Kidney (tissue), 14 donors: ENCODE results near the gene DNAJB7. TPM values are rescaled to one million over a fixed set of nuclear protein-coding genes. Genes with fewer than 3 reads are reported as not detected.
"Not testable (repeated sequence)": the region's sequence is repeated elsewhere in the genome, so short reads cannot be mapped to it uniquely, and the experiment has no call there.

Experiments used
- DNase-seq, 5 donors: peaks; one replicate each; pipeline ENCODE4 v3.0.0-alpha.2; 2013 to 2020
- FAIRE-seq: peaks from 2 replicates; lab custom pipeline; 2012; peaks lifted over from hg19 to GRCh38; lab: Jason Lieb, UNC
- H3K27ac ChIP-seq, 2 donors: one replicate each; pipeline ENCODE4 v1.7.0; 2013; ENCODE audit warnings: low read depth in 2 of 2, low read length in 2 of 2, inconsistent platforms in 1 of 2
- H3K27me3 ChIP-seq: one replicate; pipeline ENCODE4 v1.7.1; 2013; ENCODE audit warnings: low read length, inconsistent platforms; ENCODE audit not compliant: control insufficient read depth, insufficient read depth
- H3K36me3 ChIP-seq, 3 donors: one replicate each; pipeline versions ENCODE4 v1.7.0 to v1.7.1; 2013; ENCODE audit warnings: low read length in 3 of 3, control low read depth in 1 of 3, inconsistent platforms in 1 of 3; ENCODE audit not compliant: insufficient read depth in 3 of 3, control insufficient read depth in 2 of 3
- H3K4me1 ChIP-seq, 3 donors: one replicate each; pipeline versions ENCODE4 v1.7.0 to v1.7.1; 2013; ENCODE audit warnings: low read length in 3 of 3, inconsistent platforms in 1 of 3, low read depth in 1 of 3; ENCODE audit not compliant: control insufficient read depth in 2 of 3, insufficient read depth in 2 of 3
- H3K4me3 ChIP-seq, 3 donors: one replicate each; pipeline versions ENCODE4 v1.7.0 to v1.8.1; 2013; ENCODE audit warnings: low read length in 3 of 3, control low read depth in 1 of 3, inconsistent platforms in 1 of 3
- H3K9ac ChIP-seq, 3 donors: one replicate each; pipeline versions ENCODE4 v1.7.0 to v1.7.1; 2013; ENCODE audit warnings: low read length in 3 of 3, control low read depth in 1 of 3, inconsistent platforms in 1 of 3
- H3K9me3 ChIP-seq, 3 donors: one replicate each; pipeline versions ENCODE4 v1.7.0 to v1.7.1; 2013; ENCODE audit warnings: low read length in 3 of 3, control low read depth in 1 of 3, inconsistent platforms in 1 of 3; ENCODE audit not compliant: control insufficient read depth in 2 of 3, insufficient read depth in 1 of 3
- CTCF ChIP-seq: IDR thresholded peaks from 3 replicates; pipeline ENCODE4 v1.5.1; 2012; ENCODE audit warnings: mild to moderate bottlenecking, moderate library complexity, borderline replicate concordance; ENCODE audit not compliant: insufficient read depth; ENCODE audit errors: extremely low read depth
- intact Hi-C: fragments of 100-400 bp; cut with DNase I; formaldehyde crosslinking; loops from one replicate; pipeline ENCODE4 v1.11.1; 2022
- polyA plus RNA-seq: library from polyadenylated mRNA; stranded (reverse); fragments of 350-450 nt; fragmentation: Illumina TruSeq; extraction: RNeasy Lipid Tissue Mini Kit (QIAGEN cat#74804); gene quantifications from one replicate; pipeline ENCODE4 v1.2.3, GENCODE V29; 2014; ENCODE audit warnings: low read depth, low replicate concordance; ENCODE audit not compliant: insufficient read depth
- total RNA-seq: library from RNA; stranded (reverse); fragmentation: NEBNext Ultra II Directional; extraction: Animal tissue kit (Norgen Biotek cat#: 25700); gene quantifications from one replicate; pipeline ENCODE4 v1.2.1, GENCODE V29; 2021
- donor health status: control.
- donor health status: control.
- donor health status: control.
- donor health status: control.
- donor health status: control.
- donor health status: DM: yes; HTN: yes; CAD: no.
- donor health status: Normal renal cell carcinoma (clear cell type).

Gene DNAJB7
- total and polyA plus RNA-seq, 2 donors from 2014 or later = not detected

- no peaks in the 10 kb centered on the region for H3K4me1 ChIP-seq
- peak in 1 of 5 donors; percentile 14 for DNase-seq
- peaks cover 8 to 30% (median 19%) of the 10 kb centered on the region in 3 donors for H3K36me3 ChIP-seq
- H3K4me3 ChIP-seq = no peak overlapping the region
- peak overlapping the region; percentile 20 to 45 for H3K27ac ChIP-seq
- intact Hi-C loops = no loop called here
- no peak overlapping the region for H3K9ac ChIP-seq
- FAIRE-seq = no peak
- TF ChIP-seq CTCF = no peak
- H3K9me3 ChIP-seq = no peaks in the 10 kb centered on the region
- no peaks in the 10 kb centered on the region for H3K27me3 ChIP-seq
Observed at GRCh38 chr22:40826984-40827741, 34.8 kb downstream of the DNAJB7 start.

- H3K27me3 ChIP-seq, H3K4me1 ChIP-seq, H3K9me3 ChIP-seq, H3K4me3 ChIP-seq, intact Hi-C loops, H3K9ac ChIP-seq, FAIRE-seq, DNase-seq: not testable (repeated sequence)
- Histone ChIP-seq H3K36me3 (peaks cover 8 to 26% (median 15%) of the 10 kb centered on the region in 3 donors), H3K27ac (peak overlapping the region in 1 of 2 donors; percentile 37)
Observed at GRCh38 chr22:40826292-40826691, 35.6 kb downstream of the DNAJB7 start.

GRCh38 chr22:40823426-40823825, 38.5 kb downstream of the DNAJB7 start:
- Histone ChIP-seq H3K4me3 (no peak overlapping the region), H3K9ac (no peak overlapping the region), H3K9me3 (no peaks in the 10 kb centered on the region), H3K27me3 (no peaks in the 10 kb centered on the region), H3K36me3 (peaks cover 2 to 9% (median 4%) of the 10 kb centered on the region in 3 donors), H3K27ac (no peak overlapping the region), H3K4me1 (peaks cover 0 to 4% (median 0%) of the 10 kb centered on the region in 3 donors)
- no peak for FAIRE-seq
- intact Hi-C loops = no loop called here
- TF ChIP-seq CTCF = no peak
- DNase-seq = no peak

GRCh38 chr22:40819599-40820140, 42.2 kb downstream of the DNAJB7 start:
- intact Hi-C loops = no loop called here
- H3K9ac ChIP-seq = peak overlapping the region; percentile 21 to 79 (median 36)
- H3K36me3 ChIP-seq = peaks cover 0 to 5% (median 4%) of the 10 kb centered on the region in 3 donors
- TF ChIP-seq CTCF = no peak
- H3K27me3 ChIP-seq = no peaks in the 10 kb centered on the region
- peak overlapping the region; percentile 62 to 98 (median 81) for H3K4me3 ChIP-seq
- no peak for DNase-seq
- peak overlapping the region in 1 of 2 donors; percentile 63 for H3K27ac ChIP-seq
- no peak for FAIRE-seq
- H3K4me1 ChIP-seq = peaks cover 0 to 15% (median 5%) of the 10 kb centered on the region in 3 donors
- H3K9me3 ChIP-seq = no peaks in the 10 kb centered on the region
